CD4-positive, alpha-beta T cell treated with Interleukin-10 for 1 hour (primary cell): ENCODE measurements around the gene ME1.
"Not testable (repeated sequence)": the region's sequence is repeated elsewhere in the genome, so short reads cannot be mapped to it uniquely, and the experiment has no call there.

Experiments used
- DNase-seq: peaks from one replicate; pipeline ENCODE4 v3.0.0-alpha.2; 2020

Gene ME1

GRCh38 chr6:83430611-83431544 lies at the start of gene ME1:
Gene ME1, minus strand, starts transcription at chr6:83431051. Its CDS starts 97 bp downstream, at chr6:83430954.
- DNase-seq: peak; percentile 30

DNA sequence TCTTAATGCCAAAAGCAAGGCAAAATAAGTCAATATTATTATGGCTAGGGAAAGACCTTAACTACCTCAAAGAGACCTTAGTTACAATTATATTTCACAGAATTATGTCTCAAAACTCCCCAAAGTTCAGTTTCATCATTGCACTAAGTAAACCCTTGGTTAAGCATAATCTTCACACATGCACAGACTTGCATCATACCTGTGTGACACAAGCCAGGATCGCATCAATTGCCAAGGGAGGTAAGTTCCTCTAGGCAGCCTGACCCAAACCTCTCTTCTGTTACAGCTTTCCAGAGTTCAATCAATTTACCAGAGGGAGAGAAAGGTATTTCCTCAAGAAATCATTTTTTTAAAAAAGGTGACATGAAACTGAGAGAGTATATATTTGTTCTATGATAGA lies 49.6 kb upstream of the ME1 start:
- DNase-seq: no peak

GRCh38 chr6:83479389-83479788 lies 48.5 kb upstream of the ME1 start:
- no peak for DNase-seq

- no peak for DNase-seq
Measured at GRCh38 chr6:83476971-83477370, 46.1 kb upstream of the ME1 start.

DNA sequence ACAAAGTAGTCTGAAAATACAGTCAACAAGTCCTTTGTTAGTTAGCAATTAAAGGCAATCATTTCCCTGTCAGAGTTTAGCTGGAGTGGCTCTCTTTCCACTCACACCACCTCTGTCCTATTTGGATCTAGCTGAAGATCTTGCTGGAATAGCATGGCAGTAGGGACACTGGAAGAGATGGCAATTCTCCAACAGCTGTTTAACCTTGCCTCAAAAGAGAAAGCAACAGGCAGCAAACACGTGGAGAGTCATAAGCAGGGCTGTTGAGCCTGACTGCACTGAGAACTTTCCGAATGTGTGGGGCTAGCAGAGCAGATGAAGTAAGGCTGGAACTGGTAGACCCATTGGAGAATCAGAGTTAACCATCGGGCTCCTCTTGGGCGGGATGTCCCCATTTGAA lies 43.5 kb upstream of the ME1 start:
- no peak for DNase-seq

DNA sequence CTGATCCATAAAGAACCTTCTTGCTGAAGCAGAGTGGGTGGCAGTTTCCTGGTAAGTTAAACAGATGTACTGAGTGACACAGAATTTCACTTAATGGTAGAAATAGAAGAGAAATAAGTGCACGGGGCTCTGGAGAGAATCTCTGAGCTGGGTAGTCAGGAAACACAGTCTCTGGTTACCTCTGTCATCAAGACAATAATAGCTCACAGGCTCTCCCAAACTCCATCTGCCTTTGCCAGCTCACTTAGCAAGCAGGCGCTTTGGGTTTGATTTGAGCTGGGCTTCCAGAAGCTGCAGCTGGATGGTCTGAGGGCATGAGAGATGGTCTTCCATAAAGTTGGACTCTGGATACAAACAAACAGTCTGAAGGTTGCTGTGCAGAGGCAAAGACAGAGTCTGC lies 41.9 kb upstream of the ME1 start:
- DNase-seq: no peak

DNA sequence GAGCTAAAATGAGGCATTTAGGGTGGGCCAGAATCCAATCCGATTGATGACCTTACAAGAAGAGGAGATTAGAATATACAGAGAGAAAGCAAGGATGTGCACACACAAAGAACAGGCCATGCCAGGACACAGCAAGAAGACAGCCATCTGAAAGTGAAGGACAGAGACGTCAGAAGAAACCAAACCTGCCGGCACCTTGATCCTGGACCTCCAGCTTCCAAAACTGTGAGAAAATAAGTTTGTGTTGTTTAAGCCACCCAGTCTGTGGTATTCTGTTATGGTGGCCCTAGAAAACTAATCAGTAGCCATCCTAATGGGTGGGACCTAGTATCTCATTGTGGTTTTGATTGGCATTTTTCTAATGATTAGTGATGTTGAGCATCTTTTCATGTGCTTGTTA lies 39.7 kb upstream of the ME1 start:
- DNase-seq: no peak

DNA sequence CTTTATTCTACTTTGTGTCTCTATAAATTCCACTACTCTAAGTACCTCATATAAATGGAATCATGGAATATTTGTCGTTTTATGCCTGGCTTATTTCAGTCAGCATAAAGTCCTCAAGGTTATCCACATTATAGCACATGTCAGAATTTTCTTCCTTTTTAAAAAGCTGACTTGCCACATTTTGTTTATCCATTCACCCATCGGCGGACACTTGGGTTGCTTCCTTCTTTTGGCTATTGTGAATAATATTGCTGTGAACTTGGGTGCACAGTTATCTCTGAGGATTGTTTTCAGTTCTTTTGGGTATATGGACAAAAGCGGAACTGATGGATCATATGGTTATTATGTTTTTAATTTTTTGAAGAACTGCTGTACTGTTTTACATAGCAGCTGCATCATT lies 39.1 kb upstream of the ME1 start:
- DNase-seq: no peak

- peak; percentile 9 for DNase-seq
Measured at GRCh38 chr6:83467620-83468036, 36.8 kb upstream of the ME1 start.

DNA sequence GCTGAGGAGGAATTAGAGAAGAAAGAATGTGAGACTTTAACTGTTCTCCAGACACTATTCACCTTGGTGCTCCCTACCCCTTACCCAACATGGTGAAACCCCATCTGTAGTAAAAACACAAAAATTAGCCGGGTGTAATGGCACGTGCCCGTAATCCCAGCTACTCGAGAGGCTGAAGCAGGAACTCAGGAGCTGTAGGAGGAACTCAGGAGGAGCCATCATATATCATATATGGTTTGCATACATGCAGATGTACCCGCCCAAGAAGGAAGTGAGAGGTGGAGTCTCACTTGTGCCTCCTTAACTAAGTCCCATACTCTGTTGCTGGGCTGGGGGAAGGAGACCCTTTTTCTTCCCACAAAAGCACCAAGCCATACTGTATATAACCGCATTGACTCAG lies 35.5 kb upstream of the ME1 start:
- no peak for DNase-seq

DNA sequence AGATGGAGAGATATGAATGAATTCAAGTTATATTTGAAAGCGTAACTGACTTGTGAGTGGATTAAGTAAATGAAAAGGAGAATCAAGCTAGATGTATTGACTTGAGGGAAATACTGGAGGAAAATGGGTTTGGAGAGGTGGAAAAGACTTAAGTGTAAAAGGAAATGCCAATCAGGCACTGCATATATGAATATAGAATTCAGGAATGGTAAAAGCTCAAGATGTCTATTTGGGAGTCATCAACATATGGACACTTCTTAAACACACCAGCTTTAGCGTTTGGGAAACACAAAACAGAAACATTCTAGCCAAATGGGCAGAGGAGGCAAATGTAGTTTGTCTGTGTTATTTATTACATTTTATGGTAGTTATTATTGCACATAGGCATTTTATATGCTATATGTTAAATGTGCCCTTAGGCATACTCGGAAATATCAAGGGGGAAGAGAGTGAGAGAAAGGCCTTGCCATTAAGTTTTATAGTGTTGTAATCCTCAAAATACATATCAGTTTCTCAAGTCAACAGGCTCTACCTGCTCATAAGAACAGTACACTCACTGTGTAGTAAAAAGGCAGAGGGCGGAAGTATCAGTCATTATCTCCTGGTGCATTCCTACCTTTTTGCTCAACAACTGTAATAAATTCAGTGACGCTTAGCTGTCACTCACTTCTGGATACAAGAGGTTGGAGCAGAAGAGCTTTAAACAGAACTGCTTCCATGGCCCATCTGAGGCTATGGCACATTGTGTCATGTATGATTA lies 33.7 kb upstream of the ME1 start:
- DNase-seq: no peak

DNA sequence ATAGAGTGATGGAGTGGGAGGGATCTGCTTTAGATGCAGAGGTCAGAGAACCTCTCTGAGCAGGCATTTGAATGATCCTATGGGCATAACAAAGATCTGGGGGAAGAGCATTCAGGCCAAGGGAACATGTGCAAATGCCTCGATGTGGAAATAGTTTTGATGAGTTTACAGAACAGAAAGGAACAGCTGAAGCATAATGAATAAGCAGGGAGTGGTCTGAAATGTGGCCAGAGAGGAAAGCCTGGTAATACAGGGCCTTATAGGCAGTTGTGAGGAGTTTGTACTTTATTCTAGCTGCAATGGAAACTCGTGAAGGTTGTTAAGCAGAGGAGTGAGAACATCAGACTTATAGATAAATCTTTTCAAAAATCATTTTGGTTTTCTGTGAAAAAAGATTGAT lies 33.0 kb upstream of the ME1 start:
- DNase-seq: no peak

GRCh38 chr6:83462524-83462923 lies 31.7 kb upstream of the ME1 start:
- DNase-seq: no peak

DNA sequence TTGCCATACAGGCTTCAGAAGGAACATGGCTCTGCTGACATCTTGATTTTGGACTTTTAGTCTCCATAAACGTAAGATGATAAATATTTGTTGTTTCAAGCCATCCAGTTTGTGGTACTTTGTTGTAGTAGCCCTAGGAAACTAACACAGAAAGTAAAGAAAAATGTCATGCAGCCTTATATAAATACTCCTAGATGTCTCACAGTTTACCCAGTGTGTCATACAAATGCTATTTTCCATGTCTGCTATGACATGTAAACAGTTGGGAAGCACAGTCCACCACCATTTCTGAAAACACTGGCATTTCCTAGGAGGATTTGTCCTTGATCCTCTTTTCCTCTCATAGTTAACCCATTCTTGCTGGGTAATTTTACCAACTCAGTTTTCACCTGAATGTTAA lies 30.6 kb upstream of the ME1 start:
- DNase-seq: no peak

DNA sequence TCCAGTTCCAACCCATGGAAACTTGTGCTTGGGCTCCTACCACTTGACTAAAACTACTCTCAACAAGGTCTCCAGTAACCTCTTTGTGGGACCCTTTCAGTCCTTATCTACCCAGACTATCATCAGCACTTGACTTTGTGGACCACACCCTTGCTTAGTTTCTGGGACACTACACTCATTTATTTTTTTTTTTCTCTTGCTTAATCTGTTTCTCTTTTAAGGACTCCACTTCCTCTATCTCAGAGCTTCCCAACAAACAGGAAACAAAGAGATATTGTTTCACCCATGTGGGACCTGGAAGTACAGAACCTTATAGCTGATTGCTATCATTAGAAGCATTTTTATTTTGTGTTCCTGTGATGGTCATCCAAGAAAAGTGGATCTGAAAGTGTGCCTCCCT lies 28.8 kb upstream of the ME1 start:
- DNase-seq: no peak

GRCh38 chr6:83450015-83450414 lies 19.2 kb upstream of the ME1 start:
- DNase-seq: not testable (repeated sequence)

GRCh38 chr6:83444086-83444699 lies 13.3 kb upstream of the ME1 start:
- not testable (repeated sequence) for DNase-seq

GRCh38 chr6:83443516-83443915 lies 12.7 kb upstream of the ME1 start:
- DNase-seq: no peak

- DNase-seq: no peak
Measured at GRCh38 chr6:83442752-83443151, 11.9 kb upstream of the ME1 start.

DNA sequence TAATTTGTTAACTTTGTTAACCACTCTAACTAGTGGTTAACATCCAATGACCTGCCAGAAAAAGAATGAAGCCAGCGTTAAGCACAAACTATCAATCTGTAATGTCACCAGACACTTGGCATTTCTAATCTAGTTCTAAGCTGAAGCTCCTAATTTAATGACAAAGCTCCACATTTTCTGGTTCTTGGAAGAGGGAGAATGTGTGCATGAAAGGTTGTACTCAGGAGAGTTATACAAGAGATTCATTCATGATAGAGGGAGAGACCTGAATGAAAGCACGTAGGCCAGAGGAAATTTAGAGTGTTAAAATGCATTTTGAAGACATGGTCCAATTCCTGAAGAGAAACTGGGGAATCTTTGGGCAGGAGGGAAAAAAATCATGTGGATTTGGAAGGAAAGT lies 8.3 kb upstream of the ME1 start:
- no peak for DNase-seq

- DNase-seq: no peak
Measured at GRCh38 chr6:83436674-83437073, 5.8 kb upstream of the ME1 start.

DNA sequence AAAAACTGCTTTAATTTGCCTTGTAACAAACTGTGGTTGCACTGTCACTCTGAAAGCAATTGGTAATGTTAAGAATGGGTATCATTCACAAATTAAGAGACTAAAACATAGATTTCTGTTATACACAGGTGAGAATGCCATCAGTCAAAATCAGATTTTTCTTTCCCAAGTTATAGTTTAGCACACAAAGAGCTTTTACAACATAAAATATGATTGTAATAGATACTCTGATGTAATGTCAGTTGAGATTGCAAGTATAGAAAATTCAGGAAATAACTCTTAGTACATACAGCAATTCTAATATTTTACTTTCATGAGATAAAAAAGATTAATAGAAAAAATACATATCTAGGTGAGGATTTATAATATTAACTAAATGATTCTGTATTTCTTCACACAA lies 2.3 kb upstream of the ME1 start:
- no peak for DNase-seq

DNA sequence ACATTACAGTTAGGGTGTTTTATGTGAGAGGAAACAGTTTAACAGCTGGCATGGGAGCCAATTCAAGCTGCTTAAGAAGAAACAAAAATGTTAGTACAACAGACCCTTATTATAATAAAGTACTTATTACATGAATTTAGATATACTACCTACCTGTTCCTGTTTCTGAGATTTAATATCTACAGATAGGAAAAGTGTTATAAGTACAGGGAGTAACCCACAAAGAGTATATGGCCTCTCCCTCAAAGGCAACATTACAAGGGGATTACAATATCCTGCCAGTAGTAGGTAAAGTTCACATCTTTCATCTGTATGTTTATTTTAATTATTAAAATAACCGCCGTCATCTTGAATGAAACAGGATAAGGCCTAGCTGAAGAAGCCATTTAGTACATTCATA lies 1.8 kb upstream of the ME1 start:
- no peak for DNase-seq
